Measurements from ENCODE around the gene LARP1B.

- TF ChIP-seq CTCF (IDR thresholded peaks at IDR 0.05; ENCODE audit: low read depth, low read length) (no peak), EZH2phosphoT487 (IDR thresholded peaks at IDR 0.05; ENCODE audit: low read depth) (no peak)
Measured at GRCh38 chr4:128123036-128123435, 61.9 kb downstream of the LARP1B start.

All from OCI-LY3 (cell line).